GM21526 (cell line): ENCODE data around the gene BEST3.

ENCODE experiments used
- ATAC-seq: cut with Tn5 transposase; IDR thresholded peaks from one replicate; pipeline ENCODE4 v1.9.1; 2021; ENCODE audit warnings: moderate library complexity; ENCODE audit not compliant: unreplicated experiment, low FRiP score

Gene BEST3

DNA sequence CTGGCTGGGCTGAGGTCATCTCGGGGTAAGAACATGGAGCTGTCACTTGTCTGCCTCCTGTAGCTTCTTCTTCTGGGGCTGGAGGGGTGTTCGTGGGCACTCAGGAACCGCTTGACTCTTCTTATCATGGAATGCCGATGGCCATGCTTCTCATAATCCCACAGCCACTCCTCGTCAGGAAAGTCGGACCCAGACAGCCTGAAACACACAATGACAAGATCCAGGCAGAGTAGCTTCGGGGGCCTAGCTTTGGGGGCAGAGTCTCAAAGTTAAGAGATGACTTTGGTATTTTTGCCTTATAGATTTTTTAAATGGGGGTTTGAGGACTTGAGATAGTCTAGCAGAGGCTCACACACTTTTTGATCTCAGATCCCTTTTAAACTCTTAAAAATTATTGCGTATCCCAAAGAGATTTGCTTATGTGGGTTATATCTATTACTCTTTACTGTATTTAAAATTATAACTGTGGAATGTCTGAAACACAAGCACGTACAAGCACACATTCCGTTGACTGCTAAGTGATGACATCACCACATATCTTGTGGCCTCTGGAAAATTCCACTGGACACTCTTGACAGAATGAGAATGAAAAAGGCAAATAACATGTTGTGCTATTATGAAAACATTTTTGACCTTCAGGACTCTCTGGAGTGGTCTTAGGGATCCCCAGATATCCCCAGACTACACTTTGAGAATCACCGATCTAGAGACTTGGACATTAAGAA is 43.3 kb downstream of the BEST3 start:
- ATAC-seq = no peak

DNA sequence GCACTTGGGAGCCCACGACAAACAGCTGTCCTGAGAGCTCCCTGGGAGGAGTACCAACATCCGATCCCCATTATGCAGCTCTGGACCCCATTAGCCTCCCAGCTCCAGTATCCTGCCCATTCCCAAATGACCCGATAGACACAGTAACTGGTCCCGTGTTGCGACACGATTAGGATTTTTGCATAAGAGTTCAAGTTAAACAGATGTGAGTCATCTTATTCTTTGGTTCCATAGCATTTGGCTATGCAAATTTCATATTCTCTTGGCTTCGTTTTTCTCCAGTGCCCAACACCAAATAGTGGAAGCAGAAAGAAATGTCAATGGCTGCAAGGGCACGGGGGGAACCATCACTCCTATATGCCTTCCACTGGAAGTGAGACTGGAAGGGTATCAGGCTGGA is 45.4 kb downstream of the BEST3 start:
- no peak for ATAC-seq

- no peak for ATAC-seq
Measured at GRCh38 chr12:69651922-69652321, 47.2 kb downstream of the BEST3 start.

GRCh38 chr12:69649529-69649928 is 49.6 kb downstream of the BEST3 start:
- no peak for ATAC-seq

GRCh38 chr12:69648476-69648875 is 50.6 kb downstream of the BEST3 start:
- no peak for ATAC-seq

DNA sequence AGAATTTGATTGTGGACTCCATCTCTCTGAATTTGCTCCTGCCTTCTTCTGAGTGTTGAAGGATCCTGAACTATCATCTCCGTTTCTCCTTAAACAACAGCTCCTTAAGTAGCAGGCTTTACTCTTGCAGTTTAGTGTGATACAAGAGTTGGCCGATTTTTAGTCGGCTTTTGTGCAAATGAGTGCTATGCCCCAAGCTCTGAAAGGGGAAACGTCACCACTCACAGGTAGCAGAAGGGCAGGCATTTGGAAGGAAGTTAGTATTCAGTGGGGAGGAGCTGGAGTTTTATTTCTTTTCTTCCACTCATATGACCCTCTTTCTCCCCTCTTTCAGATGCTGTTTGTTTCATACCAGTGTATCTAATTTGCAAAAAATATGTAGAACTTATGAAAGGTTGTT is 51.9 kb downstream of the BEST3 start:
- no peak for ATAC-seq

- ATAC-seq = no peak
Measured at GRCh38 chr12:69645031-69645430, 54.1 kb downstream of the BEST3 start.

DNA sequence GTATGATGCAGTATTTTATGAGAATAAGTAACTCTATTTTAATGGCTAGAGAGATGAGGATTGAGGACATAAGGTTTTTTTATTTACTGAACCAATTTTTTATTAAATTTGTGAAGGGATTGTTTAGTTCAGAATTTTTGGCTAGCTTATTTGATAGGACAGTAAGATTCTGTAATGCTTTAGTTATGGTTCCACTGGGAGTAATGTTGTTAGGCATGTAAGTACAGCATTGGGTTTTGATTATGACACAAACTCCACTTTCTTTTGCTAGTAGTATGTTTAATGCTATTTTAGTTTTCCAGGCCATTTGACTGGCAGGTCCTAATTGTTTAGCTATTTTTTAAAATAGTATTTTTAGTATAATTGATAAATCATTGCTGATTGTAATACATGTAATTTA is 54.6 kb downstream of the BEST3 start:
- ATAC-seq = no peak

DNA sequence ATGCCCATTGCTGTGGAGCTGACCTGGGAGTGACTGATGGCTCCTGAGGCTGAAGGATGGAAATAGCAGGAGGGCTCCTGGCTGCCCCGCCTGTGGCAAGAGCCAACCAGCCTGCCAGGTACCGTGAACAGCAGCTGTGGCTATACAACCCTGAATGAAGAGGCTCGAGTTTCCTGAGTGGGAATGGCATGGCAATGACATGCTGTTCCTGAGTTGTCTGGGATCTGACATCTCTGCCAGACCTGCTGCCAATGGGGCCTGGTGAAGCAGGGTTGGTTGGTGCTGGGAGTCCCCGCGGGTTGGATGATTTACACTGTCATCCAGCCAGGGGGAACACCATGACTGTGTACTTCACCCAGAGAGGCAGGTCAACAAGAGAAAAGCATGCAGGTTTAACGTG is 56.6 kb downstream of the BEST3 start:
- no peak for ATAC-seq

GRCh38 chr12:69641546-69641945 is 57.6 kb downstream of the BEST3 start:
- ATAC-seq = no peak

DNA sequence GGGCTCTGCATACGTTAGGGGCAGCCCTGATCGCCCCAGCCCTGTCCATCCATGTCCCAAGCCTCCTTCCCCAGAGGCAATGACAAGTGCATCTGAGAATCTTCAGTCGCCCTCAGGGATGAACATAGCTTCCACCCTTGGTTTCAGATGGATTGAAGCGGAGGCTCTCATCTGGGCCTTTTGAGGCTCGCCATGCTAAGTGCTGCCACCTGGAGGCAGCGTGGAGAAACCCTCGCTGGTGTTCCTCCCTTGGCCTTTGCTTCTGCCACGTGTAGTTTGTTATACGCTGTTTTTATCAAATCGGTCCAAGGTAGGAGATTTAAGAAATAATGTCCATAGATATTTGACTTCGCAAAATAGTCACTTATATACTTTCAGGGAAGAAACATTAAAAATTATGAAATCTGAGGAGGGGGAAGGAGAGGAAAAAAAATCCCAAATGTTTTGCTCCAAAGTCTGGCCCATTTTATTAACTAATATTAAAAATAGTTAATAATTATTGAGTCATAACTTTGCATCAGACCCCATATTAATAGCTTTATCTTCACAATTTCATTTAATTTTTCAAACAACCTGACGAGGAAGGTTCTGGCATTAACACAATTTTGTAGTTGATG is 59.6 kb downstream of the BEST3 start:
- ATAC-seq = peak; percentile 77

DNA sequence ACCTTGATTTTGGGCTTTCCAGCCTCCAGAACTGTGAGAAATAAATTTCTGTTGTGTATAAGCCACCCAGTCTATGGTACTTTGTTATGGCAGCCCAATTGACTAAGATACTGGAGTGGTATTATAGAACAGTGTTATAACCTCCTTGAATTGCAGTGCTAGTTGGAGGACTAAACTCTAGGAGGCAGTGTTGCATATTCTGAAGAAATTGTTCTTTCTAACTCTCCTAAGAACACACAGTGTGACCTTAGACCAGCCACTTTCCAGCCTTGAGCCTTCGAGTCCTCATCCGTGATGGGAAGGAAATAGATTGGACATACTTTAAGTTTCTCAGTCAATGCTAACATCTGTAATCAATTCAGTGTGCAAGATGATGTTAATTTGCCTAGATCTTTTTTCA is 66.0 kb downstream of the BEST3 start:
- no peak for ATAC-seq

- no peak for ATAC-seq
Measured at GRCh38 chr12:69630191-69630590, 68.9 kb downstream of the BEST3 start.

- no peak for ATAC-seq
Measured at GRCh38 chr12:69627501-69627900, 71.6 kb downstream of the BEST3 start.

DNA sequence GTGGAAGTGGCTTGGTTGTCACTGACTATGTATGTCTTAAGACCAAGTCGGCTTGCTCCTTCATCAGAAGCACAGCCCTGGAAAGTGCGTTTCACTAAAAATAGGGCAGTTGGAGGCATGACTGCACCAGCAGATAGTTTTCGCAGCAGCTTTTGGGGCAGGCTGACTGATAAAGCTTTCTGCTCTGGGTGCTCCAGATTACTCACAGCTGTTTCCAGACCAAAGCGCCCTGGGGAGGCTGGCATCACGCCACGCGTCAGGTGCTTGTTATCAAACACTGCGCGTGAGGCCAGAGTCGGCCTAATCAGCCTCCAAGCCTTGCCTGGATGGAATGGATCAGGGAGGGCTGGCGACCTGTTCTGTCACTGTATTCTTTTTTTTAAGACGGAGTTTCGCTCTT is 75.1 kb downstream of the BEST3 start:
- no peak for ATAC-seq

DNA sequence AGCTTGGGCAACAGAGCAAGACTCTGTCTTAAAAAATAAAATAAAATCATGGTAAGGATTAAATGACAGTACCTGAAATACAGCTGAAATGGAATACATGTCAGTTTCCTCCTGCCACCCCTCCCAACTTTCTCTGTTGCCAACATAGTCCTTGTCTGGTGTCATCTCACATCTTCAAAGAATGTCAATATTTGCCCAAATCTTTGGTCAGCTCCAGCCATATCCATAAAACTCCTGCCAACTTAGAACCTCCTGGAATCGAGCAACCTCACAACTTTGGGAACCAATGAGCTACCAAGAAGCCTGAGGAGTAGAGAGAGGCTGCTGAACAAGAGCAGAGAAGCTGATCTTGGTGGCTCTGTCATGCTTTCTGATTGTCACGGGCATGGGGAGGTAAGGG is 77.6 kb downstream of the BEST3 start:
- no peak for ATAC-seq

DNA sequence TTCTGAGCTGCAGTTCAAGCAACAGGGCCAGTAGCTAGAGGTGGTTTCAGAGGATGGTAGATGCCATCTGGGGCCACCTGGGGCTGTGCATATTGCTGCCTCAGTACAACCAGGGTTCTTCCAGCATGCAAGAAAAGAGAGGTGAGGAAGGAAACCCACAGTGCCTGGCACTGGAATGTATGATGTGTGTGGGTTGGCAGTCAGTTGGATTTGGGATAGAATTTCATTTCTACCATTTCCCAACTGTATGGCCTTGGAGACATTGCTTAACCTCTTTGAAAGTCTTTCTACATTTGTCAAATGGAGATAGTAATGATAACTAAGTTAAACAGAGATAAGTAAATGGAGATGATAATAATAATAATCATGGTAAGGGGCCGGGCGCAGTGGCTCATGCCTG is 78.2 kb downstream of the BEST3 start:
- ATAC-seq = no peak

DNA sequence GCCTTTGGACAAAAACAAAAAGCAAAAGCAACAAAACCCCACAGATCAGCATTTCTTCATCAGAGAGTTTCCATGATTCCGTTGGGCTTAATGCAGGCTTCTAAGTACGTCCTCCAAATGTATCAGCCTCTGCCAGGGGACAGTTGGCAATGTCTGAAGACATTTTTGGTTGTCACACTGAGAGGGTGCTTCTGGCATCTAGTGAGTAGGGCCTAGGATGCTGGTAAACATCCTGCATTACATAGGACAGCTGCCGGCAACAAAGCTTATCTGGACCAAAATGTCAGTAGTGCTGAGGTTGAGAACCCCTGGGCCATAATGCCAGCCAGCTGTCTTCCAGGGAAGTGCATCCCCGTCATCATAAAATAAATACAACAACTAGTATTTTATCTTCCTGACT is 79.0 kb downstream of the BEST3 start:
- ATAC-seq = no peak

DNA sequence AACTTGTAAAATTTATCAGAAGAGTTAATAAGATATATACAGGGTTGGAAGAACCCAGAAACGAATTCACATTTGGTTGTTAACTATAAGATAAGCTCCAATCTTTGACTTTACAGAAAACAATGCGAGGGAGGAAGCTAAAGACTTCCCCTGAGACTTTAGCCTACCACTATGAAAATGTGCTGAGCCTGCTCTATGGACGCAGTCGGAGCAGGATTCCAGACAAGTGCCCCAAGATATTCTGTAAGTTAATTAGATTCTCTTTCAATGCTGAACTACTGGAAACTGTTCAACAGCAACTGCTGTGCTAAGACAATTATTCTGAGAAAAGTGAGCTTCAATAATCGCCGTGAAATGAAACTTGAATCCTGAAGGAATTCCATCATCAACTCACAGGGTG is 80.1 kb downstream of the BEST3 start:
- no peak for ATAC-seq

DNA sequence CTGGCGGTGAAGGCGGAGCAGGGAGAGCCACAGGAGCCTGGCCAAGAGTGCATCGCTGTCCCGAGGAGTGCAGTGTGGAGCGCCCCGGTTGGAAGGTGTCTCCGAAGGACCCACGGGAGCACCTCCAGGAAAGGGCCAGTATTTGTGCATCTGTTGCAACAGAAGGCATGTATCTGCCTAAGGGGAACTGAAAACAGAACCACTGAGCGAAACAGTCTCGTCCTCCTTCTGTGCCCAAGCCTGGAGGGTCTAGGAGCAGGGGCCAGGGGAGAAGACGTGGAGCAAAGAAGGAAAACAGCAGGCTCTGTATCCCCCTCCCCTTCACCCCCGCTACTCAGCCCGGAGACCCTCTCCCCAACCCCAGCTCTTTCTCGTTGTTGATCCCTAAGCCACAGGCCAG is 83.1 kb downstream of the BEST3 start:
- no peak for ATAC-seq

DNA sequence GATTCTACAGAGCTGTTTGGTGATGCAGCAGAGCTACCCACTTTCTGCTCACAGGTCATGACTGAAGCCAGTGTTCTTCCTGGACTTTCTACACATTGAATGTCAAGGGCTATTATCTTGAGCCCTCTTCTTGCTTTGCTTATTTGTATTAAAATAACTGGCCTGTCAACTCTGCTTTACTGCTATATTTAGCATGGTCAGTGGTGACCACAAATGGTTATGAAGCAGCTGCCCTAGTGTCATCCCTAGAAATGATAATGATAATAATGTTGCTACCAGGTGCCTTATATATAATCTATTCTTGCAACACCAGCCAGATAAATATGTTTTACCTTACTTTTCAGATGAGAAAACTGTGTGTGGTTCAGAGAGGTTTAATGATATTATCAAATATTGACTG is 85.8 kb downstream of the BEST3 start:
- no peak for ATAC-seq

DNA sequence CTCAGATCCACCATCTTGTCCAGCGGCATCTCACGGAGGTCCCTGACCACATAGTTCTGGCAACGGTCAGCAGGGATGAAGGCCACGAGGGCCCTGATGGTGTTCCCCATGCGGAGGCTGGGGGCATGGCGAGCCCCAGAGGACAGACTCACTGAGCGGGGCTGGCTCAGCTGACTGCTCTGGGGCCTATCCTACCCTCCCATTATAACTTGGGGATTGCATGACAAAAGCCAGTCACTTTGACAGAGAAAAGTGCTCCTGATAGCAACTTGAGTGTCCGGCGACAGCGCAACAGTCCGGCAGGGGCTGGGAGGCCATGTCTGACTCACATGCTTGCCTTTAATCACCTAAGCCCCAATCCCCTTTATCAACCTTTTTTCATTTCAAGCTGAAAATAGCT is 88.4 kb downstream of the BEST3 start, which contains the start of gene LRRC10:
TSS of gene LRRC10 (minus strand) at position 179 of the 400 bp plus-strand sequence. CDS start at position 110, 69 bp downstream.
- no peak for ATAC-seq
